ENCODE data around the gene ONECUT1.

The ONECUT1 gene

GRCh38 chr15:52731732-52732470 lies 58.2 kb downstream of the ONECUT1 start:
- no peak for DNase-seq (ENCODE audit: low read depth)

- DNase-seq (ENCODE audit: low read depth) = no peak
Measured at GRCh38 chr15:52731004-52731403, 59.1 kb downstream of the ONECUT1 start.

GRCh38 chr15:52730594-52730993 lies 59.5 kb downstream of the ONECUT1 start:
- no peak for DNase-seq (ENCODE audit: low read depth)

GRCh38 chr15:52730173-52730572 lies 60.0 kb downstream of the ONECUT1 start:
- DNase-seq (ENCODE audit: low read depth) = peak; percentile 65

GRCh38 chr15:52728899-52729298 lies 61.2 kb downstream of the ONECUT1 start:
- DNase-seq (ENCODE audit: low read depth) = peak; percentile 51

- no peak for DNase-seq (ENCODE audit: low read depth)
Measured at GRCh38 chr15:52727815-52728214, 62.3 kb downstream of the ONECUT1 start.

GRCh38 chr15:52726195-52726594 lies 63.9 kb downstream of the ONECUT1 start:
- DNase-seq (ENCODE audit: low read depth) = no peak

- DNase-seq (ENCODE audit: low read depth) = no peak
Measured at GRCh38 chr15:52718551-52718950, 71.6 kb downstream of the ONECUT1 start.

- DNase-seq (ENCODE audit: low read depth) = no peak
Measured at GRCh38 chr15:52717924-52718323, 72.2 kb downstream of the ONECUT1 start.

- no peak for DNase-seq (ENCODE audit: low read depth)
Measured at GRCh38 chr15:52717481-52717880, 72.7 kb downstream of the ONECUT1 start.

- DNase-seq (ENCODE audit: low read depth) = no peak
Measured at GRCh38 chr15:52716536-52716935, 73.6 kb downstream of the ONECUT1 start.

GRCh38 chr15:52715411-52715810 lies 74.7 kb downstream of the ONECUT1 start:
- no peak for DNase-seq (ENCODE audit: low read depth)

GRCh38 chr15:52714968-52715367 lies 75.2 kb downstream of the ONECUT1 start:
- DNase-seq (ENCODE audit: low read depth) = no peak

GRCh38 chr15:52710708-52711389 lies 79.3 kb downstream of the ONECUT1 start:
- no peak for DNase-seq (ENCODE audit: low read depth)

- DNase-seq (ENCODE audit: low read depth) = no peak
Measured at GRCh38 chr15:52710050-52710707, 80.0 kb downstream of the ONECUT1 start.

- DNase-seq (ENCODE audit: low read depth) = no peak
Measured at GRCh38 chr15:52709187-52709981, 80.8 kb downstream of the ONECUT1 start.

Measured in GM04504 (cell line).